K562 (cell line): ENCODE results near the gene RPS6KA4.

Experiments
- CHD2 ChIP-seq: IDR thresholded peaks from 2 replicates; pipeline ENCODE4 v1.6.1; 2011; ENCODE audit warnings: low read depth, low read length
- CREB3 ChIP-seq: fragments of 450-650 bp; conservative IDR thresholded peaks from 2 replicates; pipeline ENCODE4 v1.6.1; 2016; ENCODE audit warnings: missing genetic modification characterization, low read depth, mild to moderate bottlenecking, missing compliant biosample characterization, moderate library complexity
- CTCF ChIP-seq, 3 experiments: IDR thresholded peaks in 2 of 3; conservative IDR thresholded peaks in 1 of 3; 2 replicates each; pipeline ENCODE4 v1.5.1; 2011 to 2012; ENCODE audit warnings: low read length in 3 of 3, mild to moderate bottlenecking in 3 of 3, control low read depth in 2 of 3, improper control_type of control experiment in 1 of 3, inconsistent platforms in 1 of 3, low read depth in 1 of 3, mixed read lengths in 1 of 3, moderate library complexity in 1 of 3; ENCODE audit not compliant: insufficient read depth in 2 of 3
- MYC ChIP-seq, 2 experiments: fragments of 250-450 bp in 1 of 2; sonication (Bioruptor Pico) in 1 of 2; IDR thresholded peaks; 2 replicates each; pipeline versions ENCODE4 v1.5.1 to v1.6.1; 2012 to 2021; ENCODE audit warnings: low read depth in 2 of 2, borderline replicate concordance in 1 of 2, improper control_type of control experiment in 1 of 2, low read length in 1 of 2, mild to moderate bottlenecking in 1 of 2, moderate library complexity in 1 of 2
- POLR2A ChIP-seq: fragments of 450-650 bp; conservative IDR thresholded peaks from 2 replicates; pipeline ENCODE4 v1.6.1; 2016
- RFX5 ChIP-seq: IDR thresholded peaks from 2 replicates; pipeline ENCODE4 v1.6.1; 2011; ENCODE audit warnings: low read depth, mild to moderate bottlenecking, improper control_type of control experiment, low read length
- SIN3B ChIP-seq: fragments of 450-650 bp; IDR thresholded peaks from 2 replicates; pipeline ENCODE4 v1.6.1; 2017; ENCODE audit warnings: low read depth, mild to moderate bottlenecking, moderate library complexity
- SMAD3 ChIP-seq: fragments of 450-650 bp; formaldehyde crosslinking; conservative IDR thresholded peaks from 2 replicates; pipeline ENCODE4 v1.4.0; 2020; ENCODE audit warnings: mild to moderate bottlenecking
- ZNF274 ChIP-seq: IDR thresholded peaks from 2 replicates; pipeline ENCODE4 v1.6.1; 2011; ENCODE audit warnings: low read depth, mild to moderate bottlenecking, low read length, moderate library complexity, borderline replicate concordance
- TF ChIP-seq, protein P1 (sequence below): fragments of 200-600 bp; sonication (generic); IDR thresholded peaks from one replicate; pipeline ENCODE4 v1.6.1; 2012; ENCODE audit warnings: mild to moderate bottlenecking, low read depth, low read length, inconsistent platforms

- TF ChIP-seq CREB3 (tag) (no peak), SIN3B (no peak), SMAD3 (CRISPR knock-in tag) (no peak), ZNF274 (no peak), CTCF (IDR thresholded peaks at IDR 0.05 in 2 of 3, conservative IDR thresholded peaks at IDR 0.05 in 1 of 3; ENCODE audit: insufficient read depth in 2 of 3, low read depth in 1 of 3, low read length in 3 of 3) (no peak), RFX5 (no peak), CHD2 (no peak), POLR2A (no peak), MYC (IDR thresholded peaks at IDR 0.05; ENCODE audit: low read depth, low read length) (no peak), MYC (CRISPR knock-in tag; IDR thresholded peaks at IDR 0.05; ENCODE audit: borderline replicate concordance, low read depth) (no peak)
- TF ChIP-seq, protein P1, sequence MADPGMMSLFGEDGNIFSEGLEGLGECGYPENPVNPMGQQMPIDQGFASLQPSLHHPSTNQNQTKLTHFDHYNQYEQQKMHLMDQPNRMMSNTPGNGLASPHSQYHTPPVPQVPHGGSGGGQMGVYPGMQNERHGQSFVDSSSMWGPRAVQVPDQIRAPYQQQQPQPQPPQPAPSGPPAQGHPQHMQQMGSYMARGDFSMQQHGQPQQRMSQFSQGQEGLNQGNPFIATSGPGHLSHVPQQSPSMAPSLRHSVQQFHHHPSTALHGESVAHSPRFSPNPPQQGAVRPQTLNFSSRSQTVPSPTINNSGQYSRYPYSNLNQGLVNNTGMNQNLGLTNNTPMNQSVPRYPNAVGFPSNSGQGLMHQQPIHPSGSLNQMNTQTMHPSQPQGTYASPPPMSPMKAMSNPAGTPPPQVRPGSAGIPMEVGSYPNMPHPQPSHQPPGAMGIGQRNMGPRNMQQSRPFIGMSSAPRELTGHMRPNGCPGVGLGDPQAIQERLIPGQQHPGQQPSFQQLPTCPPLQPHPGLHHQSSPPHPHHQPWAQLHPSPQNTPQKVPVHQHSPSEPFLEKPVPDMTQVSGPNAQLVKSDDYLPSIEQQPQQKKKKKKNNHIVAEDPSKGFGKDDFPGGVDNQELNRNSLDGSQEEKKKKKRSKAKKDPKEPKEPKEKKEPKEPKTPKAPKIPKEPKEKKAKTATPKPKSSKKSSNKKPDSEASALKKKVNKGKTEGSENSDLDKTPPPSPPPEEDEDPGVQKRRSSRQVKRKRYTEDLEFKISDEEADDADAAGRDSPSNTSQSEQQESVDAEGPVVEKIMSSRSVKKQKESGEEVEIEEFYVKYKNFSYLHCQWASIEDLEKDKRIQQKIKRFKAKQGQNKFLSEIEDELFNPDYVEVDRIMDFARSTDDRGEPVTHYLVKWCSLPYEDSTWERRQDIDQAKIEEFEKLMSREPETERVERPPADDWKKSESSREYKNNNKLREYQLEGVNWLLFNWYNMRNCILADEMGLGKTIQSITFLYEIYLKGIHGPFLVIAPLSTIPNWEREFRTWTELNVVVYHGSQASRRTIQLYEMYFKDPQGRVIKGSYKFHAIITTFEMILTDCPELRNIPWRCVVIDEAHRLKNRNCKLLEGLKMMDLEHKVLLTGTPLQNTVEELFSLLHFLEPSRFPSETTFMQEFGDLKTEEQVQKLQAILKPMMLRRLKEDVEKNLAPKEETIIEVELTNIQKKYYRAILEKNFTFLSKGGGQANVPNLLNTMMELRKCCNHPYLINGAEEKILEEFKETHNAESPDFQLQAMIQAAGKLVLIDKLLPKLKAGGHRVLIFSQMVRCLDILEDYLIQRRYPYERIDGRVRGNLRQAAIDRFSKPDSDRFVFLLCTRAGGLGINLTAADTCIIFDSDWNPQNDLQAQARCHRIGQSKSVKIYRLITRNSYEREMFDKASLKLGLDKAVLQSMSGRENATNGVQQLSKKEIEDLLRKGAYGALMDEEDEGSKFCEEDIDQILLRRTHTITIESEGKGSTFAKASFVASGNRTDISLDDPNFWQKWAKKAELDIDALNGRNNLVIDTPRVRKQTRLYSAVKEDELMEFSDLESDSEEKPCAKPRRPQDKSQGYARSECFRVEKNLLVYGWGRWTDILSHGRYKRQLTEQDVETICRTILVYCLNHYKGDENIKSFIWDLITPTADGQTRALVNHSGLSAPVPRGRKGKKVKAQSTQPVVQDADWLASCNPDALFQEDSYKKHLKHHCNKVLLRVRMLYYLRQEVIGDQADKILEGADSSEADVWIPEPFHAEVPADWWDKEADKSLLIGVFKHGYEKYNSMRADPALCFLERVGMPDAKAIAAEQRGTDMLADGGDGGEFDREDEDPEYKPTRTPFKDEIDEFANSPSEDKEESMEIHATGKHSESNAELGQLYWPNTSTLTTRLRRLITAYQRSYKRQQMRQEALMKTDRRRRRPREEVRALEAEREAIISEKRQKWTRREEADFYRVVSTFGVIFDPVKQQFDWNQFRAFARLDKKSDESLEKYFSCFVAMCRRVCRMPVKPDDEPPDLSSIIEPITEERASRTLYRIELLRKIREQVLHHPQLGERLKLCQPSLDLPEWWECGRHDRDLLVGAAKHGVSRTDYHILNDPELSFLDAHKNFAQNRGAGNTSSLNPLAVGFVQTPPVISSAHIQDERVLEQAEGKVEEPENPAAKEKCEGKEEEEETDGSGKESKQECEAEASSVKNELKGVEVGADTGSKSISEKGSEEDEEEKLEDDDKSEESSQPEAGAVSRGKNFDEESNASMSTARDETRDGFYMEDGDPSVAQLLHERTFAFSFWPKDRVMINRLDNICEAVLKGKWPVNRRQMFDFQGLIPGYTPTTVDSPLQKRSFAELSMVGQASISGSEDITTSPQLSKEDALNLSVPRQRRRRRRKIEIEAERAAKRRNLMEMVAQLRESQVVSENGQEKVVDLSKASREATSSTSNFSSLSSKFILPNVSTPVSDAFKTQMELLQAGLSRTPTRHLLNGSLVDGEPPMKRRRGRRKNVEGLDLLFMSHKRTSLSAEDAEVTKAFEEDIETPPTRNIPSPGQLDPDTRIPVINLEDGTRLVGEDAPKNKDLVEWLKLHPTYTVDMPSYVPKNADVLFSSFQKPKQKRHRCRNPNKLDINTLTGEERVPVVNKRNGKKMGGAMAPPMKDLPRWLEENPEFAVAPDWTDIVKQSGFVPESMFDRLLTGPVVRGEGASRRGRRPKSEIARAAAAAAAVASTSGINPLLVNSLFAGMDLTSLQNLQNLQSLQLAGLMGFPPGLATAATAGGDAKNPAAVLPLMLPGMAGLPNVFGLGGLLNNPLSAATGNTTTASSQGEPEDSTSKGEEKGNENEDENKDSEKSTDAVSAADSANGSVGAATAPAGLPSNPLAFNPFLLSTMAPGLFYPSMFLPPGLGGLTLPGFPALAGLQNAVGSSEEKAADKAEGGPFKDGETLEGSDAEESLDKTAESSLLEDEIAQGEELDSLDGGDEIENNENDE = no peak
Observed at GRCh38 chr11:64320556-64320955, 38.4 kb upstream of the RPS6KA4 start.
